GM12878 (cell line): Measurements from ENCODE around the gene GNG13. TPM values are rescaled to one million over a fixed set of nuclear protein-coding genes. Genes with fewer than 3 reads are reported as not detected.

Experiments used
- ATAC-seq: fragments of 200-7000 bp; cut with Tn5 transposase; 3 replicates; pipeline ENCODE4 v1.9.1; 2020; ENCODE audit warnings: mild to moderate bottlenecking, moderate library complexity
- BruUV-seq: library from RNA; stranded (reverse); fragments of 400-500 nt; replicated peaks from 2 replicates; lab custom pipeline; 2021; lab: Mats Ljungman, UMichigan
- CTCF ChIA-PET: fragments of 300-600 bp; sonication (Branson Sonifier 250); formaldehyde crosslinking; extraction: SDS; loops from one replicate; lab custom pipeline; 2021; ENCODE audit warnings: inconsistent platforms; lab: Yijun Ruan, JAX
- POLR2A ChIA-PET: fragments of 350-600 bp; formaldehyde crosslinking; extraction: SDS; loops from one replicate; lab custom pipeline; 2021; ENCODE audit warnings: inconsistent platforms; lab: Charles Lee
- RAD21 ChIA-PET: fragments of 300-600 bp; sonication (Branson Sonifier 250); formaldehyde crosslinking; loops from one replicate; lab custom pipeline; 2023; ENCODE audit warnings: antibody characterized with exemption; ENCODE audit not compliant: unreplicated experiment; lab: Charles Lee
- SMC1A ChIA-PET: fragments of 300-600 bp; sonication (Branson Sonifier 250); formaldehyde crosslinking; loops from one replicate; lab custom pipeline; 2023; ENCODE audit not compliant: unreplicated experiment, uncharacterized antibody; lab: Charles Lee
- DNase-seq: peaks from one replicate; pipeline ENCODE4 v3.0.0-alpha.2; 2011; ENCODE audit warnings: low read depth, low spot score
- FAIRE-seq: peaks from 3 replicates; lab custom pipeline; 2011; peaks lifted over from hg19 to GRCh38; lab: Jason Lieb, UNC
- H2AFZ ChIP-seq: 2 replicates; pipeline ENCODE4 v1.6.0; 2011; ENCODE audit warnings: low read depth, low read length, control low read depth; ENCODE audit not compliant: control insufficient read depth
- H3K27ac ChIP-seq: 2 replicates; pipeline ENCODE4 v1.5.1; 2011; ENCODE audit warnings: control low read depth; ENCODE audit not compliant: control insufficient read depth, insufficient read depth
- H3K27me3 ChIP-seq, 2 experiments: replicated peaks in 1 of 2; 2 replicates each; pipeline versions ENCODE4 v1.6.0 to v1.6.1; 2011; ENCODE audit warnings: low read length in 1 of 2; ENCODE audit not compliant: control insufficient read depth in 2 of 2, insufficient read depth in 2 of 2
- H3K36me3 ChIP-seq, 2 experiments: 2 replicates each; pipeline ENCODE4 v1.5.1; 2011; ENCODE audit warnings: low read length in 1 of 2; ENCODE audit not compliant: control insufficient read depth in 2 of 2, insufficient read depth in 2 of 2
- H3K4me1 ChIP-seq: 2 replicates; pipeline ENCODE4 v1.6.1; 2011; ENCODE audit warnings: mild to moderate bottlenecking, low read length, moderate library complexity, mixed read lengths; ENCODE audit not compliant: control insufficient read depth, insufficient read depth
- H3K4me2 ChIP-seq: 2 replicates; pipeline ENCODE4 v1.6.0; 2011; ENCODE audit warnings: control low read depth; ENCODE audit not compliant: control insufficient read depth, insufficient read depth
- H3K4me3 ChIP-seq: fragments of 200-600 bp; sonication (generic); 2 replicates; pipeline ENCODE4 v1.5.1; 2016
- H3K79me2 ChIP-seq: 2 replicates; pipeline ENCODE4 v1.6.0; 2011; ENCODE audit warnings: low read length; ENCODE audit not compliant: control insufficient read depth, insufficient read depth
- H3K9ac ChIP-seq: 2 replicates; pipeline ENCODE4 v1.8.0; 2011; ENCODE audit warnings: low read length, control low read depth, mixed read lengths; ENCODE audit not compliant: control insufficient read depth, insufficient read depth
- H3K9me3 ChIP-seq: replicated peaks from 3 replicates; pipeline ENCODE4 v1.5.1; 2011; ENCODE audit warnings: mild to moderate bottlenecking, low read length; ENCODE audit not compliant: control insufficient read depth, insufficient read depth
- H4K20me1 ChIP-seq: 2 replicates; pipeline ENCODE4 v1.6.0; 2011; ENCODE audit not compliant: control insufficient read depth, insufficient read depth
- EED ChIP-seq: sonication (generic); IDR thresholded peaks from 2 replicates; pipeline ENCODE4 v1.6.1; 2016; ENCODE audit warnings: antibody characterized with exemption, low read depth
- ESRRA ChIP-seq: IDR thresholded peaks from 2 replicates; pipeline ENCODE4 v1.6.1; 2012; ENCODE audit warnings: mild to moderate bottlenecking, low read length, improper control_type of control experiment
- FOS ChIP-seq: IDR thresholded peaks from 3 replicates; pipeline ENCODE4 v1.6.1; 2011; ENCODE audit warnings: borderline replicate concordance; ENCODE audit not compliant: insufficient read length; ENCODE audit errors: extremely low read depth
- FOXK2 ChIP-seq: fragments of 450-650 bp; IDR thresholded peaks from 2 replicates; pipeline ENCODE4 v1.6.1; 2017; ENCODE audit warnings: mild to moderate bottlenecking, moderate library complexity
- PAX8 ChIP-seq: fragments of 450-650 bp; IDR thresholded peaks from 2 replicates; pipeline ENCODE4 v1.6.1; 2017; ENCODE audit warnings: mild to moderate bottlenecking, moderate library complexity
- POLR2A ChIP-seq: IDR thresholded peaks from 2 replicates; pipeline ENCODE4 v1.6.1; 2011; ENCODE audit warnings: low read depth, mild to moderate bottlenecking, low read length
- TCF12 ChIP-seq: IDR thresholded peaks from 2 replicates; pipeline ENCODE4 v1.6.1; 2011; ENCODE audit warnings: low read depth, mild to moderate bottlenecking, low read length
- TCF7 ChIP-seq: IDR thresholded peaks from 2 replicates; pipeline ENCODE4 v1.6.1; 2014; ENCODE audit warnings: antibody characterized with exemption, borderline replicate concordance
- YY1 ChIP-seq: IDR thresholded peaks from 2 replicates; pipeline ENCODE4 v1.6.1; 2011; ENCODE audit warnings: low read depth, mild to moderate bottlenecking, low read length
- WGBS: methylation state at CpG from one replicate; pipeline ENCODE4 v1.1.6; 2016; ENCODE audit warnings: low lambda C conversion rate; ENCODE audit not compliant: insufficient replicate concordance, insufficient coverage; ENCODE audit errors: missing lambda C conversion rate; 5-methylcytosine and 5-hydroxymethylcytosine counted together
- in situ Hi-C: fragments of 300-500 bp; cut with MboI; formaldehyde crosslinking; loops from 9 replicates; pipeline ENCODE4 v1.14.3; 2018; ENCODE audit warnings: mixed read lengths
- intact Hi-C: fragments of 100-400 bp; cut with micrococcal nuclease; formaldehyde crosslinking; loops from one replicate; pipeline ENCODE4 v1.14.2; 2022; ENCODE audit not compliant: unreplicated experiment
- polyA plus RNA-seq, 11 experiments: library from polyadenylated mRNA; depleted of rRNA in 4 of 11; unstranded in 6 of 11; stranded (reverse) in 5 of 11; fragments of >200 nt; fragmentation: Nextera tagmentation in 4 of 11; fragmentation: Illumina TruSeq in 1 of 11; extraction: Ambion mirVana in 4 of 11; extraction: Trizol in 1 of 11; gene quantifications; 1 replicate in 1 of 11; 2 replicates in 10 of 11; pipeline versions ENCODE4 v1.2.1 to v1.2.3, GENCODE V29; 2011 to 2016; ENCODE audit warnings: inconsistent platforms in 2 of 11, missing spikeins in 2 of 11, low read depth in 1 of 11
- total RNA-seq, 4 experiments: library from RNA; depleted of rRNA in 3 of 4; stranded (reverse); fragments of >200 nt in 3 of 4; fragmentation: Illumina TruSeq in 1 of 4; extraction: Trizol in 1 of 4; gene quantifications; 2 replicates each; pipeline versions ENCODE4 v1.2.1 to v1.2.3, GENCODE V29; 2013 to 2021
- TF ChIP-seq, protein P1 (sequence below): IDR thresholded peaks from 2 replicates; pipeline ENCODE4 v1.6.1; 2012; ENCODE audit warnings: low read depth, low read length, improper control_type of control experiment

GNG13 gene
- total and polyA plus RNA-seq, 10 of the 15 experiments (the other 5 are each of a cell fraction or from before 2014, with no cell fraction given): not detected

DNA sequence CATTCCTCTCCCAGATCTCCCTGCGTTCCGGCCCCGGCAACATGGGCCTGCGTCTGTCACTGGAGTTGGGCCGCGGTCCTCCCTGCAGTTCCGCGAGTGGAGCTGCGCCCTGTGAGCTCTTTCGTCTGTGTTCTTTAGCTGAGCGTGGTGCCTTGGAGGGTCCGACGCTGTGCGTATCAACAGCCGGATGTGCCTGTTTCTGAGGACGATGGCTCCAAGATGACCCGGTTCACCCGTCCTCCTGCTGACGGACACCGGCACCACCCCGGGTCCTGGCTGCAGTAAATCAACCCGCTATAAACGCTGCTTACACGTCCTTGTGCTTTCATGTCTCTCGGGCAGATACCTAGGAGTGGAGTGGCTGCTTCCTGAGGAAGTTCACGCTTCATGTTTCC, 44.8 kb upstream of the GNG13 start:
- no peak overlapping the region for H3K4me3 ChIP-seq
- RAD21 ChIA-PET: no interaction called here
- WGBS: 74% methylated on average over 26 of the region's 26 CpGs

GRCh38 chr16:844638-845350, 44.3 kb upstream of the GNG13 start:
- FAIRE-seq: no peak
- Histone ChIP-seq H3K4me1 (no peaks in the 10 kb centered on the region), H3K27ac (no peak overlapping the region), H3K9ac (no peak overlapping the region), H4K20me1 (no peaks in the 10 kb centered on the region), H3K79me2 (no peaks in the 10 kb centered on the region), H3K9me3 (peaks cover 6% of the 10 kb centered on the region; the same call in 1 of the 3 replicates), H2AFZ (no peak overlapping the region), H3K4me3 (no peak overlapping the region), H3K36me3 (no peaks in the 10 kb centered on the region), H3K27me3 (no peaks in the 10 kb centered on the region), H3K4me2 (no peak overlapping the region)
- no peak for DNase-seq
- RAD21 ChIA-PET: no interaction called here
- SMC1A ChIA-PET: no interaction called here
- no TSS peak for BruUV-seq
- ATAC-seq: no peak
- 61% methylated on average over 39 of the region's 48 CpGs for WGBS
- in situ Hi-C loops (no loop called here), intact Hi-C loops (no loop called here)
- no peak for TF ChIP-seq TCF7
- POLR2A ChIA-PET: no interaction called here
- CTCF ChIA-PET: no interaction called here

More for the DNA sequence above, 44.8 kb upstream of the GNG13 start:
- DNase-seq (no peak), ATAC-seq (no peak), FAIRE-seq (no peak)
- Histone ChIP-seq H3K4me2 (no peak overlapping the region), H4K20me1 (no peaks in the 10 kb centered on the region), H3K4me1 (no peaks in the 10 kb centered on the region), H3K9ac (no peak overlapping the region), H3K27me3 (no peaks in the 10 kb centered on the region), H3K9me3 (peaks cover 6% of the 10 kb centered on the region; the same call in 1 of the 3 replicates), H3K79me2 (no peaks in the 10 kb centered on the region), H2AFZ (no peak overlapping the region), H3K27ac (no peak overlapping the region), H3K36me3 (no peaks in the 10 kb centered on the region)
- in situ Hi-C loops: no loop called here
- ChIA-PET POLR2A (no interaction called here), SMC1A (no interaction called here), CTCF (no interaction called here)
- intact Hi-C loops: no loop called here
- TF ChIP-seq FOXK2 (no peak), ESRRA (no peak), PAX8 (no peak), YY1 (no peak), TCF12 (no peak), FOS (no peak), EED (no peak), POLR2A (no peak)
- TF ChIP-seq, protein P1, sequence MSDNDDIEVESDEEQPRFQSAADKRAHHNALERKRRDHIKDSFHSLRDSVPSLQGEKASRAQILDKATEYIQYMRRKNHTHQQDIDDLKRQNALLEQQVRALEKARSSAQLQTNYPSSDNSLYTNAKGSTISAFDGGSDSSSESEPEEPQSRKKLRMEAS: no peak
- no TSS peak for BruUV-seq
